HS-27A (cell line): ENCODE results near the gene CLSTN3.

Experiments used
- DNase-seq: peaks from one replicate; pipeline ENCODE4 v3.0.0-alpha.2; 2012; ENCODE audit warnings: low read depth, missing footprints

CLSTN3 gene

DNA sequence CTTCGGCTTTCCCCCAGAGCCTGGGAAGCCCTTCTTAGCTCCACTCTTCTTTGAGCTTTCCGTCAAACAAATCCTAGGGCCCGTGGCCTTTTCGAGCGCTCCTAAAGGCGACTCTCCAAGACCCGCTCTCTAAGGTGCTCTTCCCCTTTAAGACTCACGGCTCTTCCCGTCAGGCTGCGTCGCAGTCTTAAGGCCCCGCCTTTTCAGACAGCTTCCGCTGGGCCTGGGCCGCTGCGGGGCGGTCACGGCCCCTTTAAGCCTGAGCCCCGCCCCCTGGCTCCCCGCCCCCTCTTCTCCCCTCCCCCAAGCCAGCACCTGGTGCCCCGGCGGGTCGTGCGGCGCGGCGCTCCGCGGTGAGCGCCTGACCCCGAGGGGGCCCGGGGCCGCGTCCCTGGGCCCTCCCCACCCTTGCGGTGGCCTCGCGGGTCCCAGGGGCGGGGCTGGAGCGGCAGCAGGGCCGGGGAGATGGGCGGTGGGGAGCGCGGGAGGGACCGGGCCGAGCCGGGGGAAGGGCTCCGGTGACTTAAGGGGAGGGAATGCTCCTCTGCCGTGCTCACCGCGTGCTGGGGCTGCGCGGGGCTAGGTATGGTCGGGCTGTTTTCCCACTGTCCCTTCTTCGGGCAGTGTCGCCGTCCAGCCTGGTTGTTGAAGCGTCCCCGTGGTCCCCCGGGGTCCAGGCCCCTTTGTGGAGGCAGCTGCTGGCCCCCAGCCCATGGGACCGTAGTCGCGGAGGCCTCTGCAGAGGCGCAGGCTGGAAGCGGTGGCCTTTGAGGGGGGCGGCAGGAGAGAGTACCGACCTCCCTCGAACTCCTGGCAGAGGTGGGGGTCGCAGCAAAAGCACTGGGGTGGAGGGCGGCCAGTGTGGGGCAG lies 59.5 kb downstream of the CLSTN3 start, which contains the start of gene PEX5:
PEX5 (plus strand) TSS at position 289 of the 870 bp plus-strand sequence. CDS start 692 bp downstream, outside the sequence.
- DNase-seq: peak; percentile 74

DNA sequence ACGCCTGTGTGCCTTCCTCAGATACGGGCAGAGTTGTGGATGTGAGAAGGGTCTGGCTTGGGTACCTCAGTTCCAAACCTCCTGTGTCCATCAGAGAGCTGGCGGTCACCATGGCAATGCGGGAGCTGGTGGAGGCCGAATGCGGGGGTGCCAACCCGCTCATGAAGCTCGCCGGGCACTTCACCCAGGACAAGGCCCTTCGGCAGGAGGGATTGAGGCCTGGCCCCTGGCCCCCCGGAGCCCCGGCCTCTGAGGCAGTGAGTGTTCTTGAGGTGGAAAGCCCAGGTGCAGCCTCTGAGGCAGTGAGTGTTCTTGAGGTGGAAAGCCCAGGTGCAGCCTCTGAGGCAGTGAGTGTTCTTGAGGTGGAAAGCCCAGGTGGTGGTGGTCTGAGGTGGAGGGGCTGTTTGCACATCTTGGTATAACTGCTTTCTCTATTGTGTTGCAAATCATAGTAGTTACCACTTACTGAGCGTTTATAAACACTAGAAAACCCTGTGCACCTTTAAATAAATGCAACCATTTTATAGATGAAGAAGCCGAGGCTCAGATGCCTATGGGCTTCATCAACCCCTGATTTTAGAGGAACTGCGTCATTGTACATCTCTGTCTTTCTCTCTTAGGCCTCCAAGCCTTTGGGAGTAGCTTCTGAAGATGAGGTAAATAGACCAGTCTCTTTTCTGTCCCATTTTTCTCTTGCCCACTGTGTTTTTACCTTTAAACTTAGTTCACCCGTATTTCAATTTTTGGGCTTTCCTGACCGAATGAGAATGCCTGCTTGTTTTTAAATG lies 60.3 kb downstream of the CLSTN3 start:
- DNase-seq: no peak

- no peak for DNase-seq
These were observed 63.5 kb downstream of the CLSTN3 start for GRCh38 chr12:7193674-7194073.

DNA sequence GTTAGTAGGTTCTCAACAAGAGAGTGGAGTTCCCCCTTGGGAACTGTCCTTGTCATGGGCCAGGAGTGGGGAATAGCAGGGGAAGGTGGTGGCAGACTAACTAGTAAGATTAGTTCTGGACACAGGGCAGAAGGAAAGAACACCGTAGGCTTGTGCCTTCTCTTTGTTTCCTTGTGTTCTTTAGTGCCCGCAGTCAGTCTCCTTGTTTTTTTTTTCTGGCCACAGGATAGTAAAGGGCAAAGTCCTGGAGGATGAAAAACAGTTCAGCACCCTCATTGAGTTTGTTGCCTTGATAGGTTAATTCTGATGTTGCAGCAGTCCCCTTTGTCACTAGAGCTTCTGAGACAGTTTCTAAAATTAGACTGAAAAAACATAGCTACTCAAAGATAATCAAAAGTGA lies 67.7 kb downstream of the CLSTN3 start:
- DNase-seq: no peak

DNA sequence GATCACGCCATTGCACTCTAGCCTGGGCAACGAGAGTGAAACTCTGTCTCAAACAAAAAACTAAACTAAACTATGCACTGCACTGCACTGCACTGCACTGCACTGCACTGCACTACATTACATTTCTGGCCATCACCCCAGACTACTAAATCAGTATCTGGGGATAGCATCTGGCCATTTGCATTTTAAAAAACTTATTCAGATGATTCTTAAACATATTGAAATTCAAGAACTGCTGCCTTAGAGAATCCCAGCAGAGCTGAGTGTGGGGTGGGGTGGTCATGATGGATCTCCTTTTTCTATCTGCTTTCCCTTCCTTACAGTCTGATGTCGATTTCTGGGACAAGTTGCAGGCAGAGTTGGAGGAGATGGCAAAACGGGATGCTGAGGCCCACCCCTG lies 72.9 kb downstream of the CLSTN3 start:
- DNase-seq: no peak

DNA sequence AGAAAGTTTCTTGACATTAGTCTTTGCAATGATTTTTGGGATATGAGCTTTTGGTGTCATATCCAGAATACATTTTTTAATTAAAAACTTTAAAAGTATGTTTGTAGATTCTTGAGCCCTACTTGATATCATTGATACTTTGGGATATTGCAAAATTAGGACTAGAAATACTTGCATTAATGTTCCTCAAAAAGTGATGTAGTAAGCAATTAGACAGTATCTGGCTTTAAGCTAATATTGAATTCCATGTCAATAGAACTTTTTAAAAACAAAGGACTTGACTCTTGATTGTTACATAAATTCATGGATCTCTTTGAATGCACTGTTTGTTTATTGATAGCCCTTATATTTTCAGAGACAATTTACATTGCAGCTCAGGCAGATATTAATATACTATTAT lies 74.9 kb downstream of the CLSTN3 start:
- DNase-seq: no peak

DNA sequence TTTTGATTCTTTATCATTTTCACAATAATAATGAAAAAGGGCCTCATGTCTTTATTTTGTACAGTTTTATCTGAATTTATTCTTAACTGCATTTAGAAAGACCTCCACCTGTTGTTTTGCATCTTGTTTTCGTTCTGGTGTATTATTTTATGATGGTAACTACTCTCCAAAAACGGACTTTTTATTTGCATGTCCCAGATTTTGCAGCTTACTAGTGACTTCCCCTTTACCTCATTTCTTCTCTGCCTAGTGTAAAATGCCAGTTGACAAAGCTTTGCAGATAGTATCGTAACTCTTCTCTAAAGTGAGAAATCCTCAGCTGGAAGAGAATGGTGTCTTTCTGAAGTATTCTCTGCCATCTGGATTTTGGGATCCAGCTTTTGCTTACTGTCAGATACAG lies 76.5 kb downstream of the CLSTN3 start:
- no peak for DNase-seq

DNA sequence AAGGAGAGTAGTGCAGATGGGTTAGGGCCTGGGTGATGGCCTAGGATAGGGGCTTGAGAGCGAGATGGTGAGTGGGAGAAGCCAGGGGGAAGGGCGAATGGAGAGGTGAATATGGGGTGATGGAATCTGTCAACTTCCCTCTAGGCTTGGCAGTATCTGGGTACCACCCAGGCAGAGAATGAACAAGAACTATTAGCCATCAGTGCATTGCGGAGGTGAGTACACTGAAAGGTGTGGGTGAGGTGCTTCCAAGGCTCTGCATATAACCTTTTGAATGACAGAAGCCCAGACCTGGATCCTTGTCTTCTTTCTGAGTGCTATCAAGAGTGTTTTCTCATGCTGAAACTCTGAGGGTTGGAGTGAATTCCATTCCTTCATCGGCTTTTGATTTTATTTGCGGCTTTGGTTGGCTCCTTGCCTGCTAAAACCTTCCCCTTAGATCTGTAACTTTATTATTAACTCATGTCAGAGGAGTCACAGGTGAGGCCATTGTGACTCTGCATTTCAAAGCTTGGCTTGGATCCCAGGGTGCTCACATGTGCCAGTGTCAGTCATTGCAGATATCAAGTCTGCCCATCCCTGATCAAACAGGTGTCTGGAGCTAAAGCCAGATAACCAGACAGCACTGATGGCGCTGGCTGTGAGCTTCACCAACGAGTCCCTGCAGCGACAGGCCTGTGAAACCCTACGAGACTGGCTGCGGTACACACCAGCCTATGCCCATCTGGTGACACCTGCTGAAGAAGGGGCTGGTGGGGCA lies 77.9 kb downstream of the CLSTN3 start:
- no peak for DNase-seq
